ENCODE measurements around the gene CTBS. TPM values are rescaled to one million over a fixed set of nuclear protein-coding genes. Genes with fewer than 3 reads are reported as not detected.
"Not testable (repeated sequence)": the region's sequence is repeated elsewhere in the genome, so short reads cannot be mapped to it uniquely, and the experiment has no call there.

CTBS gene
- total RNA-seq, 2 donors from 2014 or later = 12.3 to 19.6 TPM

GRCh38 chr1:84598846-84599741, 24.9 kb upstream of the CTBS start:
- no peak overlapping the region for H3K27ac ChIP-seq (ENCODE audit: low read depth, low read length)
- no peaks in the 10 kb centered on the region for H3K36me3 ChIP-seq (ENCODE audit: control insufficient read depth, insufficient read depth, low read length)
- H3K27me3 Mint-ChIP-seq (ENCODE audit: insufficient read depth) = no peaks in the 10 kb centered on the region
- no peak overlapping the region for H3K9ac ChIP-seq (ENCODE audit: extremely low read depth, low read length, poor library complexity, severe bottlenecking)
- no peaks in the 10 kb centered on the region for H3K27me3 ChIP-seq (ENCODE audit: control insufficient read depth, insufficient read depth, low read length, poor library complexity, severe bottlenecking)
- no peak for TF ChIP-seq CTCF (conservative IDR thresholded peaks at IDR 0.05)
- peaks cover 15% of the 10 kb centered on the region for H3K9me3 ChIP-seq (ENCODE audit: control insufficient read depth, low read length)
- no peak overlapping the region for H3K4me3 ChIP-seq (ENCODE audit: low read length)
- no peaks in the 10 kb centered on the region for H3K4me1 ChIP-seq (ENCODE audit: control insufficient read depth, insufficient read depth, low read length)
- H3K36me3 Mint-ChIP-seq (ENCODE audit: low read depth) = peaks cover 2% of the 10 kb centered on the region
- no peak overlapping the region for H3K4me3 Mint-ChIP-seq
- H3K9me3 Mint-ChIP-seq = peaks cover 39% of the 10 kb centered on the region
- H3K4me1 Mint-ChIP-seq = peaks cover 22% of the 10 kb centered on the region
- no peak overlapping the region for H3K27ac Mint-ChIP-seq
- WGBS, 2 experiments (ENCODE audit: insufficient coverage in 1 of 2, insufficient read length in 1 of 2) = 79 to 85% methylated on average over 4 to 5 of the region's 5 CpGs
- no peak for DNase-seq

- Mint-ChIP-seq H3K27ac (no peak overlapping the region), H3K4me1 (peaks cover 19% of the 10 kb centered on the region), H3K4me3 (no peak overlapping the region), H3K36me3 (ENCODE audit: low read depth) (peaks cover 2% of the 10 kb centered on the region), H3K27me3 (ENCODE audit: insufficient read depth) (no peaks in the 10 kb centered on the region), H3K9me3 (peaks cover 34% of the 10 kb centered on the region)
- peaks cover 11% of the 10 kb centered on the region for H3K9me3 ChIP-seq (ENCODE audit: control insufficient read depth, low read length)
- no peak overlapping the region for H3K9ac ChIP-seq (ENCODE audit: extremely low read depth, low read length, poor library complexity, severe bottlenecking)
- H3K36me3 ChIP-seq (ENCODE audit: control insufficient read depth, insufficient read depth, low read length) = no peaks in the 10 kb centered on the region
- no peak for DNase-seq
- TF ChIP-seq CTCF (conservative IDR thresholded peaks at IDR 0.05) = no peak
- no peak overlapping the region for H3K27ac ChIP-seq (ENCODE audit: low read depth, low read length)
- H3K4me1 ChIP-seq (ENCODE audit: control insufficient read depth, insufficient read depth, low read length) = no peaks in the 10 kb centered on the region
- 99% methylated on average over 3 of the region's 3 CpGs; no CpG with 5 or more reads in 1 of the 2 experiments for WGBS, 2 experiments (ENCODE audit: insufficient coverage in 1 of 2, insufficient read length in 1 of 2)
- H3K27me3 ChIP-seq (ENCODE audit: control insufficient read depth, insufficient read depth, low read length, poor library complexity, severe bottlenecking) = no peaks in the 10 kb centered on the region
- H3K4me3 ChIP-seq (ENCODE audit: low read length) = no peak overlapping the region
Observed at GRCh38 chr1:84598418-84598817, 24.2 kb upstream of the CTBS start.

DNA sequence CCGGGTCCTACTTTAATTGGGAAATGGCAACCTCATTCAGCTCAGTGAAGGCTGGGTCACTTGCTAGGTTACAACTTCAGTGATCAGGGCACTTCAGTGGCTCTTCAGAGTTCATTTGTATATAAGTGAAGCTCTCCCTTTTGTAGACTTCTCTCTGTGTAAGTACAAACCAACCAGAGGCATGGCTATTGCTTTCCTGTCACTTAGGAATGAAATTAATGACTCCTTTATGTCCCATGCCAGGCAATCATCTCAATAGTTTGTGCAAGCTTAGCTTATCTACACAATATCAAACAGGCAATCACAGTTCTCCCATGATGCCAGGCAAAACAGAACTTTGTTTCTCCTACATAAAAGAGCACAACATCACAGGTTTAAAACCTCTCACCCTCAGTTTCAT, 22.8 kb upstream of the CTBS start:
- Histone ChIP-seq H3K36me3 (ENCODE audit: control insufficient read depth, insufficient read depth, low read length) (no peaks in the 10 kb centered on the region), H3K9ac (ENCODE audit: extremely low read depth, low read length, poor library complexity, severe bottlenecking) (no peak overlapping the region), H3K4me3 (ENCODE audit: low read length) (no peak overlapping the region), H3K9me3 (ENCODE audit: control insufficient read depth, low read length) (peaks cover 5% of the 10 kb centered on the region), H3K27me3 (ENCODE audit: control insufficient read depth, insufficient read depth, low read length, poor library complexity, severe bottlenecking) (no peaks in the 10 kb centered on the region), H3K27ac (ENCODE audit: low read depth, low read length) (no peak overlapping the region), H3K4me1 (ENCODE audit: control insufficient read depth, insufficient read depth, low read length) (no peaks in the 10 kb centered on the region)
- DNase-seq = no peak
- Mint-ChIP-seq H3K4me3 (no peak overlapping the region), H3K4me1 (peaks cover 13% of the 10 kb centered on the region), H3K27ac (no peak overlapping the region), H3K27me3 (ENCODE audit: insufficient read depth) (no peaks in the 10 kb centered on the region), H3K9me3 (peaks cover 29% of the 10 kb centered on the region), H3K36me3 (ENCODE audit: low read depth) (peaks cover under 1% of the 10 kb centered on the region)
- no peak for TF ChIP-seq CTCF (conservative IDR thresholded peaks at IDR 0.05)
- WGBS, 2 experiments (ENCODE audit: insufficient coverage in 1 of 2, insufficient read length in 1 of 2) = 94 to 100% methylated on average over 1 of the region's 1 CpG

DNA sequence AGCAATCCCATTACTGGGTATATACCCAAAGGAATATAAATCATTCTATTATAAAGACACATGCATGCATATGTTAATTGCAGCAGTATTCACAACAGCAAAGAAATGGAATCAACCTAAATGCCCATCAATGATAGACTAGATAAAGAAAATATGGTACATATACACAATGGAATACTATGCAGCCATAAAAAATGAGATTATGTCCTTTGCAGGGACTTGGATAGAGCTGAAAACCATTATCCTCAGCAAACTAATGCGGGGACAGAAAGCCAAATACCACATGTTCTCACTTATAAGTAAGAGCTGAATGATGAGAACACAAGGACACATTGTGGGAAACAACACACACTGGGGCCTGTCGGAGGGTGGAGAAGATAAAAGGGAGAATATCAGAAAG, 20.7 kb upstream of the CTBS start:
- H3K4me3 Mint-ChIP-seq = not testable (repeated sequence)
- WGBS, 2 experiments (ENCODE audit: insufficient coverage in 1 of 2, insufficient read length in 1 of 2) = 86 to 89% methylated on average over 1 to 2 of the region's 2 CpGs

More for the DNA sequence above, 20.7 kb upstream of the CTBS start:
- not testable (repeated sequence) for H3K27me3 Mint-ChIP-seq (ENCODE audit: insufficient read depth); H3K9ac ChIP-seq (ENCODE audit: extremely low read depth, low read length, poor library complexity, severe bottlenecking); H3K4me3 ChIP-seq (ENCODE audit: low read length); H3K27me3 ChIP-seq (ENCODE audit: control insufficient read depth, insufficient read depth, low read length, poor library complexity, severe bottlenecking); H3K36me3 Mint-ChIP-seq (ENCODE audit: low read depth); H3K27ac ChIP-seq (ENCODE audit: low read depth, low read length); DNase-seq; H3K36me3 ChIP-seq (ENCODE audit: control insufficient read depth, insufficient read depth, low read length); H3K27ac Mint-ChIP-seq; H3K9me3 ChIP-seq (ENCODE audit: control insufficient read depth, low read length); H3K4me1 ChIP-seq (ENCODE audit: control insufficient read depth, insufficient read depth, low read length)
- peaks cover 13% of the 10 kb centered on the region for H3K4me1 Mint-ChIP-seq
- peaks cover 16% of the 10 kb centered on the region for H3K9me3 Mint-ChIP-seq

Data from endodermal cell (in vitro differentiated cells).